GM19452 (cell line): ENCODE results near the gene NEO1.
"Not testable (repeated sequence)": the region's sequence is repeated elsewhere in the genome, so short reads cannot be mapped to it uniquely, and the experiment has no call there.

Source experiments
- ATAC-seq: cut with Tn5 transposase; IDR thresholded peaks from one replicate; pipeline ENCODE4 v1.9.1; 2021; ENCODE audit not compliant: unreplicated experiment

Gene NEO1

DNA sequence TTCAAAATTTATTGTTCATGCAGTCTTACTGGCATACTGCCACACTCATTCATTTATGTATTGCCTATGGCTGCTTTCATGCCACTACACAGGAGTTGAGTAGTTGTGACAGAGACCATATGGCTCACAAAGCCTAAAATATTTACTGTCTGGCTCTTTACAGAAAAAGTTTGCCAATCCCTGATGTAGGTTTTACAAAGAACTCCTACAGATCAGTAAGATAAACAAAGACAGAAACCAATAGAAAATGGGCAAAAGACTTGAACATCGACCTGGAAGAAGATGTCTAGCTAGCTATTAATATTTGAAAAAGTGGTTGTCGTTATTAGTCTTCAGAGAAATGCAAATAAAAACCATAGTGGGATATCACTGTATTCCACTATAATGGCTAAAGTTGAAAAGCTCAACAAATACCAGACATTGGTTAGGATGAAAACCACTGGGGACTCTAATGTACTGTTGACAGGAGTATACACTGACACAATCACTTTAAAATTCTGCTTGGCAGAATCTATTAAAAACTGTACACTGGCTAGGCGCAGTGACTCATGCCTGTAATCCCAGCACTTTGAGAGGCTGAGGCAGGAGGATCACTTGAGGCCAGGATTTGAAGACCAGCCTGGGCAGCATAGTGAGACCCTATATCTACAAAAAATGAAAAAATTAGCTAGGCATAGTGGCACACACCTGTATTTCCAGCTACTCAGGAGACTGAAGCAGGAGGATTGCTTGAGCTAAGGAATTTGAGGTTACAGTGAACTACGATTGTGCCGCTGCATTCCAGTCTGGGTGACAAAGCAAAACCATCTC is 87.7 kb downstream of the NEO1 start:
- ATAC-seq = no peak

DNA sequence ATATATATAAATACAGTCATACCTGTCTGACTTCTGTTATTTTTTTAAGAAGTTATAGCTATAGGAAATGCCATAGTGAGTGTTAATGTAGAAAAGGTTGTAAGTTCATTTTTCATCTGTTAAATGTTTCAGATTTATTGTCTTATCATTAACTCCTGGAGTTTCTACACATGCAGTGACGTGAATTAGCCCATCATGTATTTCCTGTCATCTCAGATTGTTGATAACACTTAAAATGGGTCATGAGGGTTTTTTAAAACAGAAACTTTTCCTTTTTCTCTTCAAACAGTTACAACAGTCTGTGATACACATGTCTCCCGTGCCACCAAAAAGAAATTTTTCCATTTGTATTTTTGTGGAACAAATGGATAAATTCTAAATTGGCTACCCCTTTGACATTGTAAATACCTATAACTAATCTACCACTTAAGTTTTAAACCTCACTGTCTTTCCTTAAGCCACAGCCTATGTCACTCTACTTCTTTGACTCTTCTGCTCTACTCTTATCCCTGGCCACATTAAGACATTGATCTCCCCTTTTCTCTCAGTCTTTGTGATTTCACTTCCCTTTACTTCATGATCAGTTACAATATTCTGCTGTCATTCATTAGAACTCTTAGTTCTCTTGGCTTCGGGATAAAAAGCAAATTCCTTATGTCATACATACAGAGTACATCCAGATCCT is 89.1 kb downstream of the NEO1 start:
- ATAC-seq = no peak

DNA sequence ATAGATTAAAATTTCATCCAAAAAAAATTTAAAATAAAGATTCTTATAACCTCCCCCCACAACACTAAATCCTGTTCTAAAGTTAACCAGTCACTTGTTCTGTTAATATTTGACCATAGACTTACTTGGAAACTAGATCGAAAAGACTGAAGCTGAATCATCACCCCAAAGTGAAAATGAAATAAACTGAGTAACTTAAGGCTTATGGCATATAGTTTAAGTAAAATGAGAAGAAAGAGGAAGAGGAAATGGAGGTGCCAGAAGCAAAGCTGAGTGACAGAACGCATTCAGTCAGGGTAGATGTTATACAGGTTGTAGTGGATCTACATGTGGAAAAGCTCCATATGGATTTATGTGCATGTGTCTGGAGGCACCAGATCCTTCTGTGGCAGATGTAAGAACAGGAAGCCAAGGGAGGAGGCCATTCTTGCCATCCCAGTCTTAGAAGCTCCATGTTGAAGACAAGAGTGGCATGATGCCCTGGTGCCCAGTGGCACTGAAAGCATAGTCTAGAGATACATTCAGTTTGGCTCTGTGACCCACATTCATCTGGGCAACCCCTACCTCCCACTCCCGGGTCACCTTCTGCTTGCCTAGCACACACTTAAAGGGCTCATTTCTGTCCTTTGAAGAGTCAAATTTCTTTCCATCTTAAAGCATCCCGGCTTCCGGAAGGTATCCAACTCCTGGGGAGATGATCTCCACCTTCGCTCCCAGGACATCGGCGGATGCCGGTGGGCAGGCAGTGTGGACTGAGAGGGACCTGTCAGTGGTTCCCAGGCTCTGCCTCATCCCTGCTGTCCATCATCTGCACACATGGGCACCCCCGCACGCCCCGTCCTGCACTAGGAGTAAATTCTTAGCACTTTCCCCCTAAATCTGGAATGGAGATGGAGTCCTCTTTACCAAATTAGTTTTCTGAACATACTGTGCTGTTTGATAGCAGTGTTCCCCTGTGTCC is 90.8 kb downstream of the NEO1 start:
- ATAC-seq = peak; percentile 75

DNA sequence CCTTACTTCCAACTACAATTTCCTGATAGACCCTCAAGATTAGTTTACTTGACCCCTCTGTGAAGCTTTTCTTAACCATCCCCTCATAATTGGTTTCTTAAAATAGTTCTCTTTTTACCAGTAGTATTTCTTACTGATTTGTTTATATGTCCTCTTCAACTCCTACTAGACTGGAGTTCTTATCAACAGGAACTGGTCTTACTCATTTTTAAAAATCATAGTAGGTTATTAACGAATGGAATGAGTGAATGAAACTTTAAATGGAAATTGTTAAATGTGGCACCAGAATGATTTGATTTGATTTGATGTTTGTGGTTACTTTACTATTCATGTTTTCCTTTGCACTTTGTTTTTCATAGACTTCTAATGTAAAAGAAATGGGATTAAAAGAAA is 91.5 kb downstream of the NEO1 start:
- no peak for ATAC-seq

DNA sequence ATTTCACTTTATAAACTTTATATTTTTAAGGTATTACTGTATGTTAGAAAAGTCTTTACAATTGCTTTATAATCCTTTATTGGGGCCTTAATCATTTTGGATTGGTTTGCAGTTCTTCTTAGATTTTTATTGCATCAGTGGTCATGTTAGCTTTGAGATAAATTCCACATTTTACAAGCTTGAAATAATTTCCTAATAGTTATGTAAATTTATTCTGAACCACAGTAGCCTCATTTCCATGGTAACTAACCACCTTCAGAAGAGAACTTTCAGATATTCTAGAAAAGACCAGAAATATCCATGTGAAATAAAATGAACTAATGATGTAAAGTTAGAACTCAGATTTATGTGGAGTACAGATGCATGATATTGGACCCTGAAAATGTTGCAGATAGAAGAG is 94.2 kb downstream of the NEO1 start:
- no peak for ATAC-seq

DNA sequence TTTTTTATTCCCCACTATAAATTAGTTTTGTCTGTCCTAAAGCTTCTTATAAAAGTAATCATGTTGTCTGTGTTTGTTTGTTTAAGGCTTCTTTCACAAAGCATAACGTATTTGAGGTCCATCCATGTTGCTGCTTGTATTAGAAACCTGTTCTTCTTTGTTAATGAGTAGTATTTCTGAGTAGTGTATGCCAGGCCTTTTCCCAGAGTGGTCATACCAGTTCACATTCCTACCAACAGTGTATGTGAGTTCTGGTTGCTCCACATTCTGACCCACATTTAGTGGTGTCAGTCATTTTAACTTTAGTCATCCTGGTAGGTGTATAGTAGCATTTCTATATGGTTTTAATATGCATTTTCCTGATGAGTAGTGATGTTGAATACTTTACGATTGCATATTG is 98.6 kb downstream of the NEO1 start:
- no peak for ATAC-seq

DNA sequence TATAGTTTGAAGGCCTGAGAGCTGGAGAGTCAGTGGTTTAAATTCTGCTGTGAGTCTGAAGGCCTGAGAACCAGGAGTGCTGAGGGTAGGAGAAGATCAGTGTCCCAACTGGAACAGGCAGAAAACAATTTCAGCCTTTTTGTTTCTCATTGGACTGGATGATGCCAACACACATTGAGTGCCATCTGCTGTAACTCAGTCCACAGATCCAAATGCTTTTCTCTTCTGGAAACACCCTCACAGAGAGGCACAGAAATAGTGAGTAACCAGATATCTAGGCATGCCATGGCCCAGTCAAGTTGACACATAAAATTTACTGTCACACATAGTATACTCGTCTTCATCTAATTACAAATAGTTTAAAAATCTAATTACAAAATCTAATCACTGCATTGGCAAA is 100.8 kb downstream of the NEO1 start:
- ATAC-seq = no peak

DNA sequence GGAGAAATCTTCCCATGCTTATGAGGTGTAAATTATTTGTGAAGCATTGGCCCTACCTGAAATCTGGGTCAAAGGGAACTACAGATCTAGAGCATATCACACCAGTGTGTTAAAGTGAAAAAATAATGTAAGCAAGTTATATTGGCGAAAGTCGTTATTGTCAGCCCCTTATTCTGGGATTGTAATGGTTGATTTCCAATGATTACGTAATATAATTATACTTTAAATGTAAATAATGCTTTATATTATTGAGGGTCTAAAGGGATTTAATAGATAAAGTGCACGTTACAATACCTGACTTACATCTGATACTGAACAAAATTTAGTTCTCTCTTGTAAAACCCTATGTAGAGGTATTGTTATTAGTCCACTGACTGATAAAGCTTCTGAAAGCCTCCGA is 101.2 kb downstream of the NEO1 start:
- ATAC-seq = no peak

DNA sequence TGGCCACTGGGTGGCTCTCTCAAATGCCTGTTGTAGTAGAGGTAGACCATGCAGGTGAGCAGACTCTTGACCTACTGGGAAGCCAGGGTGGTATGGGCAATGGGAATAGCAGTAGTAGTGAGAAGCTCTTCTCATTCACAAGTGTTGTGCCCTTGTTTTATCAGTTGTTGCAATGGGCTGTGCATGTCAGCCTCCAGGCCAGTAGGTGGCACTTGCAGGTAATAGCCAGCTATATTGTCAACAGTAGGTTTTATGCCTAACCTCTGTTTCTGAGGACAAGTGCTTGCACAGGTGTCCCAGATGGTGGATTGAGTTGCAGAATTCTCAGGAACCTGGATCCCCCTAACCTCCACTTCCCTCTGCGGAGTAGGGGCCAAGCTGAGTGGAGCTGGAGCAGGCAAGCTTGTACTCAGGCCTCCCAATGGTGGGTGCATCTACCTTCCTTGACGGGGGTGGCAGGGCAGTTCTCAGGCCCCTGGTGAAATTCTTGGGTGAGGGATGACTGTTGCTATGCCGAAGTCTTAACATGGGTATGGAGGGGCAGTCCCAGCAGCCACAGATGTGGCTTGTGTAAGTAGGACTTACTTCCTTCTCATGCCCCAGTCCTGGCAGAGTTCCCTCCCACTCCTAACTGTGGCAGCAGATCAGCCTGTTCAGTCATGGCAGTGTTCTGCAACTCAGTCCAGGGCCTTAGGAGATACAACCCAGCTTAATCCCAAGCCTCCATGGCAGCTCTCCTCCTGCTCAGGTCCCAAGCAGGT is 104.3 kb downstream of the NEO1 start:
- no peak for ATAC-seq

DNA sequence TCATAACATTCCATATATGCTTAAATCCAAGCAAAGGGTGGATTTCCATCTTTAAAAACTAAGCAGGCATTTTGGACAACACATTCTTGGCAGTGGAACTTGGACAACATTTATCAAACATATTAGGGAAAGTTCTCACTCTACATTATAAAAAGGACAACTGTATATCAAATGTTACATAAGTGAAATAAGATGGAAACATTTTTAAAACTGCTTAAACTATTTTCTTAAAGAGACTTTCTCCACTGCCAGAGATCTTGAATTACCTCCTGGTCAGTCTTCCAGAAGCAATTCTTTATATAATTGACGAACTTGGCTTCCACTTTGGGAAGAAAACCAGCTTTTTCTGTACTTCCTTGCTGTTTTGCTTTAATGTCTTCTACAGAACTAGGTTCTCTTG is 109.3 kb downstream of the NEO1 start:
- no peak for ATAC-seq

DNA sequence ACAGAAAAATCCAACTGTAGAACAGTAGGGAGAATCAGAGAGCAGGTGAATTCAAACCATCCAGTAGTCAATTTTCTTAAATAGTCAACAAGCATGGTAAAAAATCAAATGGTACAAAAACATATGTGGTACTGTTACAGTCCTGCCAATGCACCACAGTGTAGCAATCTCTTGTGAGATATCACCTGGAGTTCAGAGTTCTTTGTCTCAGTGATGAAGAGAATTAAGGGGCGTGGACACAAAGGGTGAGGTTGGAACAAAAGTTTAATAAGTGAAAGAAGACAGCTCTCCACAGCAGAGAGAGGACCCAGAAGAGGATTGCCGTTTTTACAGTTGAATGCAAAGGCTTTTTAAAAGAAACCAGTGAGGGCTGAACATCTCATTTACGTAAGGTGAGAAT is 113.2 kb downstream of the NEO1 start:
- no peak for ATAC-seq

DNA sequence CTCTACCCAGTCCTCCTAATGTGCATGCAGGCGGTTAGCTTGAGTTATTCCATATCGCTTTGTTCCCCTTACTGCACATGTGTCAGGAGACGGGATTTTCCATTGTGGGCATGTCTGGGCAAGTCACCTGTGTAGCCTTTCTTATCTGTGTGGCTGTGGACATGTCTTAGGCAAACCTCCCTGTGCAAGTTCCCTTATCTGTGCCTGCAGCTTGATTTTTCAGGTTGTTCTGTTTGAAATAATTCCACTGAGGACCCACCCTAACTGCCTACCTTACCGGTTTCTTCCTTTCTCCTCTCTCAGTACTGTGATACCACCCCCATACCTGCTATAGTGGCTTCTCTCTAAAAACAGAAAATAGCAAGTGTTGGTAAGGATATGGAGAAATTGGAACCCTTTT is 113.6 kb downstream of the NEO1 start:
- no peak for ATAC-seq

DNA sequence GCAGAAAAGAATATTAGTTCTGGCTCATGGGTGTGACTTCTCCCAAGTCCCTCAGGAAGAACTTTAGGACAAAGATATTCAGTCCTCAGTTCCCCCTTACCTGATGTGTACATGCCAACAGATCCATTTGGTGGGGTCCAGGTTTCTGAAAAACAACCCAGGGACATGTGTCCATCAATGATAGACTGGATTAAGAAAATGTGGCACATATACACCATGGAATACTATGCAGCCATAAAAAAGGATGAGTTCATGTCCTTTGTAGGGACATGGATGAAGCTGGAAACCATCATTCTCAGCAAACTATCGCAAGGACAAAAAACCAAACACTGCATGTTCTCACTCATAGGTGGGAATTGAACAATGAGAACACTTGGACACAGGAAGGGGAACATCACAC is 114.4 kb downstream of the NEO1 start:
- ATAC-seq = not testable (repeated sequence)

DNA sequence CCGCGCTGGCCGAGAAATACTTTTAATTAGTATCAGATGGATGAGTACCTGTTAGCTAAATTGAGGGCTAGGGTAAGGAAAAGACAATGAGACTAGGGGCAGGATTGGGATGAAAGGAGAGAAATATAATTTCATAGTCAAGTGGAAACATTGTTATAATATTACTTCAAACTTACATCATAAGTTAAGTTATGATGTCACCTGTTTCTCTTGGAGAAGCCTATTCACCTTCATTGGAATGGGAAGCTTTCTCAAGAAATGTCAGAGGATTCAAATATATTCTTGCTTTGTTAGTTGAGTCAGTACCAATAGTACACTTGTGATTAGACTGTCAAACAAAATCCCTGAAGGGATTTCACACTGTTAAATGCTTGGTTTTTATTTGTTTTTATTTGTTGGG is 116.2 kb downstream of the NEO1 start:
- no peak for ATAC-seq

DNA sequence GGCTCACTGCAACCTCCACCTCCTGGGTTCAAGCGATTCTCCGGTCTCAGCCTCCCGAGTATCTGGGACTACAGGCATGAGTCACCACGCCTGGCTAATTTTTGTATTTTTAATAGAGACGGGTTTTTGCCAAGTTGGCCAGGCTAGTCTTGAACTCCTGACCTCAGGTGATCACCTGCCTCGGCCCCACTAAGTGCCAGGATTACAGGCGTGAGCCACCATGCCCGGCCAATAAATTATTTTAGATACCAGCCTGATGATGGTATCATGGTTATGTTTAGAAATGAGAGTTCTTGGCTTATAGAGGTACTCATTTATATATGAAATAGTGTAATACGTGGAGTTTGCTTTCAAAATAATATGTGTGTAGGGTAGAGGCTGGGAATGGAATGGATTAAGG is 119.4 kb downstream of the NEO1 start:
- no peak for ATAC-seq

DNA sequence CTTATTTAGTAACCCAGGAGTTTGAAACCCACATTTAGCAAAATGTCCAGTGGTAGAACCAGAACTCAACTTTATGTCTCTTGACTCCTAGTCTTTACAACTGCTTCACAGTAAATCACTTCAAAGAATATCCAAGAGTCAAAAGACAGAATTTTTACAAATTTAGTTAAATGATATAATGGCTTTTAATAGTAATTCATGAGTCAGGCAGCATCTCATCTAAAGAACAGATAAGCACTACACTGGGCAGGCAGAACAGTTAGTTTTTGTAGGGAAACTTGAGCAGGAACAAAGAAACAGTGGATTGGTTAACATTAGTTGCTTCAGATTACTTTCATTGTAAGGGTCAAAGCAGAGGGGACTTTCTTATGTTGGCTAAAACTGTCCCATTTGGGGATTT is 120.2 kb downstream of the NEO1 start:
- no peak for ATAC-seq

DNA sequence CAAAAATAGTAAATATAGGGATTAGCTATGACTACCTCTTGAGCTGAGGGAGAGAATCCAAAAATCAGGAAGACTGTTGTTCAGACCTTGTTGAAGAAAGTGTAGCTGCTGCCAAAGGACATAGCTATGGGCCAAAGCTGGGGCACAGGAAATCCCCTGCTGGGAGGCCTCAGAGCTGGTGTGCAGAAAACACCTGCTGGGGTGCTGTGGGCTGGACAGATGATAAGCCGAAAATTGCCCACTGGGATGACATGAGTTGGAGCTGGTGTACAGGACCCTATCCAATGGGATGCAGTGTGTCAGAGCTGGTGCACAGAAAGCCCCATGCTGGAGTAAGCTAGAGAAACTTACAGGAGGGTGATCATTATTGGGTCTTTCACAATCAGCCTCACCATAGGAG is 121.9 kb downstream of the NEO1 start:
- no peak for ATAC-seq

DNA sequence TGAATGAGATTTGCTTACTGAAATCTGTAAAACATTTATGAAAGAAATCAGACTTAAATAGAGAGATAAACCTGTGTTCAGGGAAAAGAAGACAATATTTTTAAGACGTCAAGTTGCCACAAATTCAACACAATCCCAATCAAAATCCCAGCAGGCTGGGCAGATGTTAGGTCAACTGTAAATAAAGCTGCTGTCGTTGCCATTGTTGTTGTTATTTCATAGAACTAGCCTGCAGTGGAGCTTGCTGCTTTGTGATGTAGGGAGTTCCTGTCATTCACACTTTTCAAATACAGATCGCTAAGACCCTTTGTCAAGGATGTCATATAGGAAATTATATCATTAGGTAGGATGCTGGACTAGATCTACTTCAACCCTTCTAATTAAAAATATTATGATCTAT is 123.1 kb downstream of the NEO1 start:
- no peak for ATAC-seq

DNA sequence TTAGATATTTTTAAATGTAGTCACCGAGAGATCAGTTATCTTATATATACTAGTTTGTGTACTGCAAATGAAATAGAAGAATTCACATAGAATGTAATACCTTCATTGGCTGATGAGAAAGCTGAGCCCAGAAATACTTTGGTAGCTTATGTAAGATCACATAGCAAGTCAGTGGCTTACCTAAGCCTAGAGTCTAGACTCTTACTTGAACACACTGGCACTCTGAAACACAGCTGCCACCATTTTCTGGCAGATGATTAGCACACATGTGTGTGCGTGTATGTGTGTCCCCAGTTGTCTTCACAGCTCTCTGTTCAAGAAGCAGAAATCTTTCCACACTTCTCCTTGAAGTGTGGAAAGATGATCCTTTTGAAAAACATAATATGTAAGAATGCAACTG is 124.3 kb downstream of the NEO1 start:
- no peak for ATAC-seq

DNA sequence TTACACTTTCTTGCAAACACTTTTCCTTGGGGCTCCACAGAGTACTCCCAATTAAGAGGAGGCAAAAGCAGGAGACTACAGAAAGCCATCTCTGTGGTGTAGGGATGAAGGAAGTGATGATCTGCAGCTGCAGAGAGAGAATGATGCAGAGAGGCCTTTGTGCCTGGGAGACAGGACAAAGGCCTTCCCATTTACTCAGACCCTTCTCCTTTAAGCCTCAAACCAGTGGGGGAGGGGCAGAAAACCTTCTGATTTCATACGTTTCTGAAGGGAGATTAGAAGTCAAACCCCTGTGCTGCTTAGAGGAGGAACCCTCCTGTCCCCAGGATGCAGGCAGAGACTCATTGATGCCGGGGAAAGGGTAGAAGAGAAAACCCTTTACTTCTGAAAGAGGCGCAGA is 130.8 kb downstream of the NEO1 start:
- no peak for ATAC-seq

DNA sequence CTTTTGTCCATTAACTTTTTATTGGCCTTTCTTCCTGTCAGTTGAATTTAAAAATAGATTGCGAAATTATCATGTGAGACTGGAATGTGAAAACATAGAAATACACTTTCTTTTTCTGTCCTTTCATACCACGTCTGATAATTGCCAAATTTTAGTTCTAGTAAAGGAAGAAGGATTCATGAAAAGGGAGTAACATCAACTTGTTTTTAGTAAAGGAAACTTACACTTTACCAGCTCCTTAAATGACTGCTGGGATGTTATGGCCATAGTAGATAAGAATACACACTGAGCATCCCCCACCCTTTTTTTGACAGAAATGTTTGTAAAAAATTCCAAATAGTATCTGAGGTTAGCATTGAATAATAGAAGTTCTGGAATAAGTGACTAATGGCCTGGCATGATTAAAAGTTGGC is 137.9 kb downstream of the NEO1 start:
- no peak for ATAC-seq
